ENCODE data around the gene N4BP3.

- TF ChIP-seq CTCF (IDR thresholded peaks at IDR 0.05): no peak
- TF ChIP-seq POLR2A (IDR thresholded peaks at IDR 0.05): no peak
Observed at GRCh38 chr5:178125253-178125906, 12.0 kb downstream of the N4BP3 start.
